NOMO-1 treated with dmso at 0.1 percent for 144 hours (cell line): ENCODE measurements around the gene FOXL2NB.

Experiments used
- DNase-seq: peaks from one replicate; lab custom pipeline; 2025; ENCODE audit not compliant: unreplicated experiment; lab: John Stamatoyannopoulos, UW

FOXL2NB gene

GRCh38 chr3:138995706-138996105 is 48.7 kb downstream of the FOXL2NB start:
- DNase-seq, result no peak
